ENCODE results near the gene GNAI2. TPM values are rescaled to one million over a fixed set of nuclear protein-coding genes. Genes with fewer than 3 reads are reported as not detected.
"Not testable (repeated sequence)": the region's sequence is repeated elsewhere in the genome, so short reads cannot be mapped to it uniquely, and the experiment has no call there.

GNAI2 gene
- total RNA-seq, 1 experiment from 2014 or later = 100 TPM

- no peak for DNase-seq (ENCODE audit: low read depth)
- in situ Hi-C loops (cut with HindIII; ENCODE audit: low pct_unique_long_range_greater_than_20kb, low sequenced_read_pairs) = no loop called here
Observed at GRCh38 chr3:50218448-50218847, 17.6 kb upstream of the GNAI2 start.

- no peak for DNase-seq (ENCODE audit: low read depth)
- in situ Hi-C loops (cut with HindIII; ENCODE audit: low pct_unique_long_range_greater_than_20kb, low sequenced_read_pairs) = no loop called here
Observed at GRCh38 chr3:50219285-50219684, 16.7 kb upstream of the GNAI2 start.

- no peak for DNase-seq (ENCODE audit: low read depth)
- in situ Hi-C loops (cut with HindIII; ENCODE audit: low pct_unique_long_range_greater_than_20kb, low sequenced_read_pairs) = no loop called here
Observed at GRCh38 chr3:50220109-50220508, 15.9 kb upstream of the GNAI2 start.

- DNase-seq (ENCODE audit: low read depth) = no peak
- in situ Hi-C loops (cut with HindIII; ENCODE audit: low pct_unique_long_range_greater_than_20kb, low sequenced_read_pairs) = no loop called here
Observed at GRCh38 chr3:50221051-50221410, 15.0 kb upstream of the GNAI2 start.

- in situ Hi-C loops (cut with HindIII; ENCODE audit: low pct_unique_long_range_greater_than_20kb, low sequenced_read_pairs) = no loop called here
- no peak for DNase-seq (ENCODE audit: low read depth)
Observed at GRCh38 chr3:50221411-50222168, 14.4 kb upstream of the GNAI2 start.

- in situ Hi-C loops (cut with HindIII; ENCODE audit: low pct_unique_long_range_greater_than_20kb, low sequenced_read_pairs) = no loop called here
- no peak for DNase-seq (ENCODE audit: low read depth)
Observed at GRCh38 chr3:50222169-50222528, 13.9 kb upstream of the GNAI2 start.

- DNase-seq (ENCODE audit: low read depth) = no peak
- in situ Hi-C loops (cut with HindIII; ENCODE audit: low pct_unique_long_range_greater_than_20kb, low sequenced_read_pairs) = no loop called here
Observed at GRCh38 chr3:50224639-50225038, 11.4 kb upstream of the GNAI2 start.

GRCh38 chr3:50226888-50227389, 9.1 kb upstream of the GNAI2 start:
- DNase-seq (ENCODE audit: low read depth) = no peak
- in situ Hi-C loops (cut with HindIII; ENCODE audit: low pct_unique_long_range_greater_than_20kb, low sequenced_read_pairs) = no loop called here

- DNase-seq (ENCODE audit: low read depth) = peak; percentile 87
- in situ Hi-C loops (cut with HindIII; ENCODE audit: low pct_unique_long_range_greater_than_20kb, low sequenced_read_pairs) = no loop called here
Observed at GRCh38 chr3:50227390-50228183, 8.4 kb upstream of the GNAI2 start.

- in situ Hi-C loops (cut with HindIII; ENCODE audit: low pct_unique_long_range_greater_than_20kb, low sequenced_read_pairs); DNase-seq (ENCODE audit: low read depth): not testable (repeated sequence)
Observed at GRCh38 chr3:50228184-50228763, 7.7 kb upstream of the GNAI2 start.

- in situ Hi-C loops (cut with HindIII; ENCODE audit: low pct_unique_long_range_greater_than_20kb, low sequenced_read_pairs) = no loop called here
- DNase-seq (ENCODE audit: low read depth) = no peak
Observed at GRCh38 chr3:50229490-50229889, 6.5 kb upstream of the GNAI2 start.

GRCh38 chr3:50230104-50230793, 5.8 kb upstream of the GNAI2 start:
- in situ Hi-C loops (cut with HindIII; ENCODE audit: low pct_unique_long_range_greater_than_20kb, low sequenced_read_pairs) = no loop called here
- DNase-seq (ENCODE audit: low read depth) = no peak

GRCh38 chr3:50230794-50231125, 5.2 kb upstream of the GNAI2 start:
- no peak for DNase-seq (ENCODE audit: low read depth)
- in situ Hi-C loops (cut with HindIII; ENCODE audit: low pct_unique_long_range_greater_than_20kb, low sequenced_read_pairs) = no loop called here

- no peak for DNase-seq (ENCODE audit: low read depth)
- in situ Hi-C loops (cut with HindIII; ENCODE audit: low pct_unique_long_range_greater_than_20kb, low sequenced_read_pairs) = no loop called here
Observed at GRCh38 chr3:50231581-50231980, 4.4 kb upstream of the GNAI2 start.

- in situ Hi-C loops (cut with HindIII; ENCODE audit: low pct_unique_long_range_greater_than_20kb, low sequenced_read_pairs) = no loop called here
- no peak for DNase-seq (ENCODE audit: low read depth)
Observed at GRCh38 chr3:50232303-50232702, 3.7 kb upstream of the GNAI2 start.

GRCh38 chr3:50233176-50233575, 2.8 kb upstream of the GNAI2 start:
- in situ Hi-C loops (cut with HindIII; ENCODE audit: low pct_unique_long_range_greater_than_20kb, low sequenced_read_pairs) = no loop called here
- DNase-seq (ENCODE audit: low read depth) = no peak

- no peak for DNase-seq (ENCODE audit: low read depth)
- in situ Hi-C loops (cut with HindIII; ENCODE audit: low pct_unique_long_range_greater_than_20kb, low sequenced_read_pairs) = no loop called here
Observed at GRCh38 chr3:50236484-50237132, 604 bp downstream of the GNAI2 start.

- DNase-seq (ENCODE audit: low read depth) = no peak
- in situ Hi-C loops (cut with HindIII; ENCODE audit: low pct_unique_long_range_greater_than_20kb, low sequenced_read_pairs) = no loop called here
Observed at GRCh38 chr3:50237133-50237651, 1.2 kb downstream of the GNAI2 start.

All from Caki2 (cell line).